IMR-90 (cell line): Measurements from ENCODE around the gene SLC9A7.

Experiments used
- BHLHE40 ChIP-seq: fragments of 150-350 bp; IDR thresholded peaks from 2 replicates; pipeline ENCODE4 v1.6.1; 2016; ENCODE audit warnings: mild to moderate bottlenecking, low read depth, low read length
- CHD1 ChIP-seq: IDR thresholded peaks from 2 replicates; pipeline ENCODE4 v1.6.1; 2012; ENCODE audit warnings: low read depth, low read length, improper control_type of control experiment
- CTCF ChIP-seq: conservative IDR thresholded peaks from 2 replicates; pipeline ENCODE4 v1.5.1; 2012; ENCODE audit warnings: mild to moderate bottlenecking, low read depth, low read length, improper control_type of control experiment
- FOS ChIP-seq: fragments of 150-350 bp; IDR thresholded peaks from 2 replicates; pipeline ENCODE4 v1.6.1; 2016; ENCODE audit warnings: low read depth, low read length
- MAFK ChIP-seq: IDR thresholded peaks from 2 replicates; pipeline ENCODE4 v1.6.1; 2012; ENCODE audit warnings: low read depth, low read length, improper control_type of control experiment
- MAZ ChIP-seq: IDR thresholded peaks from 2 replicates; pipeline ENCODE4 v1.6.1; 2012; ENCODE audit warnings: low read depth, mild to moderate bottlenecking, low read length, improper control_type of control experiment, moderate library complexity, borderline replicate concordance
- NFE2L2 ChIP-seq: fragments of 150-350 bp; IDR thresholded peaks from 2 replicates; pipeline ENCODE4 v1.6.1; 2016; ENCODE audit warnings: low read depth, mild to moderate bottlenecking, low read length
- POLR2A ChIP-seq: IDR thresholded peaks from 2 replicates; pipeline ENCODE4 v1.6.1; 2012; ENCODE audit warnings: mild to moderate bottlenecking, low read depth, low read length
- RAD21 ChIP-seq: IDR thresholded peaks from 2 replicates; pipeline ENCODE4 v1.6.1; 2012; ENCODE audit warnings: low read length, improper control_type of control experiment
- RCOR1 ChIP-seq: IDR thresholded peaks from 2 replicates; pipeline ENCODE4 v1.6.1; 2012; ENCODE audit warnings: mild to moderate bottlenecking, low read length, improper control_type of control experiment; ENCODE audit not compliant: insufficient replicate concordance
- RFX5 ChIP-seq: IDR thresholded peaks from 2 replicates; pipeline ENCODE4 v1.8.0; 2012; ENCODE audit warnings: low read depth, mild to moderate bottlenecking, low read length, moderate library complexity
- SMC3 ChIP-seq: fragments of 150-350 bp; IDR thresholded peaks from 2 replicates; pipeline ENCODE4 v1.6.1; 2016; ENCODE audit warnings: low read depth, mild to moderate bottlenecking, antibody characterized with exemption, low read length, moderate library complexity
- TF ChIP-seq, protein P1 (sequence below): fragments of 150-350 bp; IDR thresholded peaks from 2 replicates; pipeline ENCODE4 v1.6.1; 2017; ENCODE audit warnings: mild to moderate bottlenecking, antibody characterized with exemption, low read length, low read depth

GRCh38 chrX:46762963-46763362 is 4.0 kb upstream of the SLC9A7 start:
- no peak for TF ChIP-seq CHD1
- TF ChIP-seq RAD21 = no peak
- no peak for TF ChIP-seq MAFK
- TF ChIP-seq CTCF = no peak
- no peak for TF ChIP-seq NFE2L2
- TF ChIP-seq POLR2A = no peak
- TF ChIP-seq, protein P1, sequence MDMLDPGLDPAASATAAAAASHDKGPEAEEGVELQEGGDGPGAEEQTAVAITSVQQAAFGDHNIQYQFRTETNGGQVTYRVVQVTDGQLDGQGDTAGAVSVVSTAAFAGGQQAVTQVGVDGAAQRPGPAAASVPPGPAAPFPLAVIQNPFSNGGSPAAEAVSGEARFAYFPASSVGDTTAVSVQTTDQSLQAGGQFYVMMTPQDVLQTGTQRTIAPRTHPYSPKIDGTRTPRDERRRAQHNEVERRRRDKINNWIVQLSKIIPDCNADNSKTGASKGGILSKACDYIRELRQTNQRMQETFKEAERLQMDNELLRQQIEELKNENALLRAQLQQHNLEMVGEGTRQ = no peak
- no peak for TF ChIP-seq MAZ
- no peak for TF ChIP-seq SMC3
- no peak for TF ChIP-seq RFX5
- TF ChIP-seq FOS = no peak
- TF ChIP-seq RCOR1 = no peak
- no peak for TF ChIP-seq BHLHE40
